GM18502 (cell line): Measurements from ENCODE around the gene ARHGEF33.
A peak's percentile ranks its signal among the peaks of the same experiment; 100 is the strongest.
"Not testable (repeated sequence)": the region's sequence is repeated elsewhere in the genome, so short reads cannot be mapped to it uniquely, and the experiment has no call there.

Source experiments
- ATAC-seq: cut with Tn5 transposase; IDR thresholded peaks from one replicate; pipeline ENCODE4 v1.9.1; 2021; ENCODE audit warnings: mild to moderate bottlenecking; ENCODE audit not compliant: unreplicated experiment, poor library complexity

The ARHGEF33 gene

GRCh38 chr2:38907743-38908562 lies 18.3 kb downstream of the ARHGEF33 start:
- peak; percentile 87 for ATAC-seq

- ATAC-seq: no peak
Measured at GRCh38 chr2:38909872-38910271, 20.2 kb downstream of the ARHGEF33 start.

GRCh38 chr2:38911191-38911590 lies 21.5 kb downstream of the ARHGEF33 start:
- no peak for ATAC-seq

- no peak for ATAC-seq
Measured at GRCh38 chr2:38912619-38913018, 22.9 kb downstream of the ARHGEF33 start.

- ATAC-seq: no peak
Measured at GRCh38 chr2:38922389-38922788, 32.7 kb downstream of the ARHGEF33 start.

GRCh38 chr2:38922902-38923301 lies 33.2 kb downstream of the ARHGEF33 start:
- ATAC-seq: no peak

- ATAC-seq: no peak
Measured at GRCh38 chr2:38925982-38926381, 36.3 kb downstream of the ARHGEF33 start.

- ATAC-seq: no peak
Measured at GRCh38 chr2:38930600-38930999, 40.9 kb downstream of the ARHGEF33 start.

GRCh38 chr2:38932586-38932985 lies 42.9 kb downstream of the ARHGEF33 start:
- no peak for ATAC-seq

GRCh38 chr2:38933653-38934052 lies 44.0 kb downstream of the ARHGEF33 start:
- no peak for ATAC-seq

- ATAC-seq: no peak
Measured at GRCh38 chr2:38934742-38935141, 45.1 kb downstream of the ARHGEF33 start.

- no peak for ATAC-seq
Measured at GRCh38 chr2:38935568-38936172, 46.0 kb downstream of the ARHGEF33 start.

GRCh38 chr2:38936516-38936915 lies 46.8 kb downstream of the ARHGEF33 start:
- not testable (repeated sequence) for ATAC-seq

- ATAC-seq: no peak
Measured at GRCh38 chr2:38937548-38937947, 47.9 kb downstream of the ARHGEF33 start.

- ATAC-seq: no peak
Measured at GRCh38 chr2:38940746-38941145, 51.1 kb downstream of the ARHGEF33 start.

- no peak for ATAC-seq
Measured at GRCh38 chr2:38943784-38944183, 54.1 kb downstream of the ARHGEF33 start.

GRCh38 chr2:38945372-38945771 lies 55.7 kb downstream of the ARHGEF33 start:
- no peak for ATAC-seq

GRCh38 chr2:38945911-38946310 lies 56.2 kb downstream of the ARHGEF33 start:
- ATAC-seq: no peak

- ATAC-seq: peak; percentile 81
Measured at GRCh38 chr2:38947241-38948239, 57.9 kb downstream of the ARHGEF33 start.

GRCh38 chr2:38948387-38948882 lies 58.8 kb downstream of the ARHGEF33 start:
- no peak for ATAC-seq
